PC-3 (cell line): ENCODE measurements around the gene NTHL1. TPM values are rescaled to one million over a fixed set of nuclear protein-coding genes. Genes with fewer than 3 reads are reported as not detected.

Source experiments
- ATAC-seq: fragments of 200-7000 bp; cut with Tn5 transposase; 2 replicates; pipeline ENCODE4 v1.9.1; 2020; ENCODE audit warnings: mild to moderate bottlenecking, moderate library complexity
- BruUV-seq: library from RNA; stranded (reverse); fragments of 400-500 nt; replicated peaks from 2 replicates; lab custom pipeline; 2021; lab: Mats Ljungman, UMichigan
- CTCF ChIA-PET: fragments of 300-600 bp; sonication (Branson Sonifier 250); formaldehyde crosslinking; loops from one replicate; lab custom pipeline; 2022; ENCODE audit warnings: antibody characterized with exemption; lab: Charles Lee
- POLR2A ChIA-PET: fragments of 300-600 bp; sonication (Branson Sonifier 250); formaldehyde crosslinking; loops from one replicate; lab custom pipeline; 2022; ENCODE audit warnings: antibody characterized with exemption; ENCODE audit not compliant: unreplicated experiment; lab: Charles Lee
- DNase-seq: peaks from one replicate; pipeline ENCODE4 v3.0.0-alpha.2; 2015
- H2AFZ ChIP-seq: fragments of 300-600 bp; sonication (generic); 2 replicates; pipeline ENCODE4 v1.6.0; 2016; ENCODE audit warnings: antibody characterized with exemption, low read length
- H3F3A ChIP-seq: fragments of 300-600 bp; sonication (generic); one replicate; pipeline ENCODE4 v1.6.0; 2017; ENCODE audit warnings: antibody characterized with exemption, low read length, control low read depth, mild to moderate bottlenecking; ENCODE audit not compliant: unreplicated experiment
- H3K27ac ChIP-seq: fragments of 300-600 bp; sonication (generic); 2 replicates; pipeline ENCODE4 v1.5.1; 2016; ENCODE audit warnings: mild to moderate bottlenecking, low read length
- H3K27me3 ChIP-seq: fragments of 300-600 bp; sonication (generic); 2 replicates; pipeline ENCODE4 v1.6.1; 2016; ENCODE audit warnings: low read length, mixed read lengths
- H3K36me3 ChIP-seq: fragments of 300-600 bp; sonication (generic); 2 replicates; pipeline ENCODE4 v1.6.1; 2016; ENCODE audit warnings: low read depth, mixed run types, low read length, mixed read lengths
- H3K4me1 ChIP-seq: fragments of 300-600 bp; sonication (generic); 2 replicates; pipeline ENCODE4 v1.5.1; 2016; ENCODE audit warnings: low read length; ENCODE audit not compliant: insufficient read depth
- H3K4me2 ChIP-seq: fragments of 300-600 bp; sonication (generic); 2 replicates; pipeline ENCODE4 v1.6.0; 2016; ENCODE audit warnings: low read length
- H3K4me3 ChIP-seq: fragments of 300-600 bp; sonication (generic); 2 replicates; pipeline ENCODE4 v1.5.1; 2016; ENCODE audit warnings: mild to moderate bottlenecking, low read length, mixed read lengths
- H3K79me2 ChIP-seq: fragments of 300-600 bp; sonication (generic); 2 replicates; pipeline ENCODE4 v1.6.1; 2017; ENCODE audit warnings: low read length, mixed read lengths
- H3K9ac ChIP-seq: fragments of 300-600 bp; sonication (generic); 2 replicates; pipeline ENCODE4 v1.6.0; 2016; ENCODE audit warnings: mild to moderate bottlenecking, low read length
- H3K9me2 ChIP-seq: fragments of 300-600 bp; sonication (generic); replicated peaks from 2 replicates; pipeline ENCODE4 v1.6.1; 2016; ENCODE audit warnings: mixed run types, low read length, mixed read lengths
- H3K9me3 ChIP-seq: fragments of 300-600 bp; sonication (generic); 2 replicates; pipeline ENCODE4 v1.6.1; 2016; ENCODE audit warnings: low read length, mixed read lengths
- H4K20me1 ChIP-seq: fragments of 300-600 bp; sonication (generic); 2 replicates; pipeline ENCODE4 v1.6.1; 2016; ENCODE audit warnings: low read length, mixed read lengths
- EZH2 ChIP-seq: fragments of 300-600 bp; sonication (generic); IDR thresholded peaks from one replicate; pipeline ENCODE4 v1.6.1; 2017; ENCODE audit warnings: antibody characterized with exemption, mild to moderate bottlenecking, low read length; ENCODE audit not compliant: unreplicated experiment
- EZH2phosphoT487 ChIP-seq: fragments of 300-600 bp; sonication (generic); IDR thresholded peaks from 2 replicates; pipeline ENCODE4 v1.6.1; 2018; ENCODE audit warnings: mild to moderate bottlenecking, antibody characterized with exemption, low read length, borderline replicate concordance
- intact Hi-C: fragments of 100-400 bp; cut with micrococcal nuclease; formaldehyde crosslinking; loops from 2 replicates; pipeline ENCODE4 v1.9.0; 2023
- total RNA-seq: library from RNA; depleted of rRNA; stranded (reverse); fragments of >200 nt; gene quantifications from 2 replicates; pipeline ENCODE4 v1.2.3, GENCODE V29; 2014
- TF ChIP-seq, protein P1 (sequence below): fragments of 300-600 bp; sonication (generic); conservative IDR thresholded peaks from 2 replicates; pipeline ENCODE4 v1.5.1; 2017; ENCODE audit warnings: antibody characterized with exemption, low read depth, mild to moderate bottlenecking, low read length

Gene NTHL1
- total RNA-seq, 1 experiment from 2014 or later = 90.1 TPM

DNA sequence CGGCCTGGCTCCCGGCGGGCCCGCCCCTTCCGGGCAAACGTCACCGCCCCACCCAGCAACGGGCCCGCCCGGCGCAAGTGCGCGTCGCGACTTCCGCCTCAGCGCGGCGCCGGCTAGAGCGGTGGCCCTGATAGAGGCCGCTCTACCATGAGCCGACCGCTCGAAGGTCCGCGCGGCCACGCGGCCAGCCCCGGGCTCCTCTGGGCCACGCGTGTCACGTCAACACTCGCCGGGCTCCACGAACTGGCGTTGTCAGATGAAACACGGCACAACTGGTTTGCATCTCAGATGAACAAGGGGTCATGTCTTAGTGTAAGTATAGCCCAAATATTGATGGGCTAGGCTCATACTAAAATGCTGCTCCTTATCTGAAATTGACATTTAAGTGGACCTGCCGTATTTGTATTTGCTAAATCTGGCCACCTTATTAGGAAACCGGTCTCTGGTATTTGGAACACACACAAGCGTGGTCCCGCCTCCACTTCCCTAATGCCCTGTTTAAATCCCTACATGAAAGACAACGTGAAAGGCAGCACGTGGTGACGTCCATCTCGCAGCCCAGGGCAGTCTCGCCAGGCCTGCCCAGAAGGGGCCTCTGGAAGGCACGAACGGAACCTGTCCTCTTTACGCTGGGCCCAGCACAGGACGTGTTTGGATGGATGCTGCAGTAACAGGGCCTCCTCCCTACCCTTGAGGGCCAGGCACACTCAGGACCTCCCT lies 37.7 kb downstream of the NTHL1 start, which contains the start of gene ZNF598:
TSS of gene ZNF598 (minus strand) at position 31 of the 720 bp plus-strand sequence.
- H3K9me2 ChIP-seq = no peaks in the 10 kb centered on the region
- intact Hi-C loops = no loop called here
- no peaks in the 10 kb centered on the region for H3F3A ChIP-seq
- CTCF ChIA-PET = no interaction called here
- peak within 1 kb of the TSS; percentile 94 for H3K4me3 ChIP-seq
- ATAC-seq = peak; percentile 81
- peaks cover 54% of the 10 kb centered on the region for H3K79me2 ChIP-seq
- peak within 1 kb of the TSS; percentile 92 for H3K4me2 ChIP-seq
- TSS peak; percentile 83 for BruUV-seq
- peaks cover 22% of the 10 kb centered on the region for H4K20me1 ChIP-seq
- TF ChIP-seq EZH2 = no peak
- no peak for TF ChIP-seq EZH2phosphoT487
- TF ChIP-seq, protein P1, sequence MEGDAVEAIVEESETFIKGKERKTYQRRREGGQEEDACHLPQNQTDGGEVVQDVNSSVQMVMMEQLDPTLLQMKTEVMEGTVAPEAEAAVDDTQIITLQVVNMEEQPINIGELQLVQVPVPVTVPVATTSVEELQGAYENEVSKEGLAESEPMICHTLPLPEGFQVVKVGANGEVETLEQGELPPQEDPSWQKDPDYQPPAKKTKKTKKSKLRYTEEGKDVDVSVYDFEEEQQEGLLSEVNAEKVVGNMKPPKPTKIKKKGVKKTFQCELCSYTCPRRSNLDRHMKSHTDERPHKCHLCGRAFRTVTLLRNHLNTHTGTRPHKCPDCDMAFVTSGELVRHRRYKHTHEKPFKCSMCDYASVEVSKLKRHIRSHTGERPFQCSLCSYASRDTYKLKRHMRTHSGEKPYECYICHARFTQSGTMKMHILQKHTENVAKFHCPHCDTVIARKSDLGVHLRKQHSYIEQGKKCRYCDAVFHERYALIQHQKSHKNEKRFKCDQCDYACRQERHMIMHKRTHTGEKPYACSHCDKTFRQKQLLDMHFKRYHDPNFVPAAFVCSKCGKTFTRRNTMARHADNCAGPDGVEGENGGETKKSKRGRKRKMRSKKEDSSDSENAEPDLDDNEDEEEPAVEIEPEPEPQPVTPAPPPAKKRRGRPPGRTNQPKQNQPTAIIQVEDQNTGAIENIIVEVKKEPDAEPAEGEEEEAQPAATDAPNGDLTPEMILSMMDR = no peak
- peak within 1 kb of the TSS; percentile 97 for H3K9ac ChIP-seq
- peak; percentile 83 for DNase-seq
- H2AFZ ChIP-seq = peak within 1 kb of the TSS; percentile 42
- H3K9me3 ChIP-seq = no peaks in the 10 kb centered on the region
- POLR2A ChIA-PET = no interaction called here
- peak within 1 kb of the TSS; percentile 77 for H3K27ac ChIP-seq
- peaks cover 26% of the 10 kb centered on the region for H3K4me1 ChIP-seq
- peaks cover 3% of the 10 kb centered on the region; the same call in 1 of the 2 replicates for H3K36me3 ChIP-seq
- no peaks in the 10 kb centered on the region for H3K27me3 ChIP-seq

DNA sequence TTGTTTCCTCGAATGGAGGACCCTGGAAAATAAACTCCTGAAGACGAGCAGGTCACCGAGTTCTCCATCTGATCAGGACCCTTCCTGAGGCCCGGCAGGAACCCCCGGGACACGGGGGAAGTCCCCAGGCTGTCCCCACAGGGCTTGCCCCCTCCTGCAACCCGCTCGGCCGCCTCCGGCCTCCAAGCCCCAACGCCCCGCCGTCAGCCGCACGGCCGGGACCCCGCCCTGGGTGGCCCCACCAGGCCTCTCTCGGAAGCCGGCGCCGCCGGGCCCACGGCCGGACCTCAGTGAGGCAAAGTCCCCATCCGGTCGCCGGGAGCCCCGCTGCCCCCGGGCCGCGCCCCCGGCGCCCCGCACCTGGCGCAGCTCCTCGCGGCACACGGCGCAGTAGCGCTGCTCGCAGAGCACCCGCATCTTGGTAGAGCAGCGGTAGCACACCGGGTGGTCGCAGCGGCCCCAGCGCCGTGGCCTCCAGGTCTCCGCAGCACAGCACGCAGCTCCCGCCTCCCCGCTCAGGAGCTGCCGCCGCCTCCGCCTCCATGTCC lies 38.4 kb downstream of the NTHL1 start:
- H3K9me2 ChIP-seq = no peaks in the 10 kb centered on the region
- H3K36me3 ChIP-seq = peaks cover 3% of the 10 kb centered on the region; the same call in 1 of the 2 replicates
- H3K4me1 ChIP-seq = peaks cover 25% of the 10 kb centered on the region
- peak overlapping the region; percentile 91 for H3K4me2 ChIP-seq
- DNase-seq = no peak
- H3K79me2 ChIP-seq = peaks cover 61% of the 10 kb centered on the region
- ChIA-PET CTCF (no interaction called here), POLR2A (no interaction called here)
- no peaks in the 10 kb centered on the region for H3F3A ChIP-seq
- no TSS peak for BruUV-seq
- peak overlapping the region; percentile 64 for H3K27ac ChIP-seq
- intact Hi-C loops = no loop called here
- no peaks in the 10 kb centered on the region for H3K27me3 ChIP-seq
- peaks cover 24% of the 10 kb centered on the region for H4K20me1 ChIP-seq
- peak; percentile 3; the same call in 1 of the 2 replicates for ATAC-seq
- no peak for TF ChIP-seq EZH2
- TF ChIP-seq, protein P1 = no peak
- no peak for TF ChIP-seq EZH2phosphoT487
- H3K9ac ChIP-seq = peak overlapping the region; percentile 97
- H2AFZ ChIP-seq = no peak overlapping the region
- H3K9me3 ChIP-seq = no peaks in the 10 kb centered on the region
- H3K4me3 ChIP-seq = peak overlapping the region; percentile 94
